Activated CD4-positive, alpha-beta T cell treated with anti-CD3 and anti-CD28 coated beads for 24 hours (primary cell): Measurements from ENCODE around the gene BDKRB2.

ENCODE experiments used
- DNase-seq, 2 donors: peaks; one replicate each; pipeline ENCODE4 v3.0.0-alpha.2; 2020; ENCODE audit warnings: low read depth in 2 of 2

Gene BDKRB2

GRCh38 chr14:96176811-96177211 lies 27.8 kb upstream of the BDKRB2 start:
- no peak for DNase-seq

- no peak for DNase-seq
Measured at GRCh38 chr14:96177766-96178375, 26.8 kb upstream of the BDKRB2 start.

- DNase-seq, result no peak
Measured at GRCh38 chr14:96178461-96179321, 25.9 kb upstream of the BDKRB2 start.

DNA sequence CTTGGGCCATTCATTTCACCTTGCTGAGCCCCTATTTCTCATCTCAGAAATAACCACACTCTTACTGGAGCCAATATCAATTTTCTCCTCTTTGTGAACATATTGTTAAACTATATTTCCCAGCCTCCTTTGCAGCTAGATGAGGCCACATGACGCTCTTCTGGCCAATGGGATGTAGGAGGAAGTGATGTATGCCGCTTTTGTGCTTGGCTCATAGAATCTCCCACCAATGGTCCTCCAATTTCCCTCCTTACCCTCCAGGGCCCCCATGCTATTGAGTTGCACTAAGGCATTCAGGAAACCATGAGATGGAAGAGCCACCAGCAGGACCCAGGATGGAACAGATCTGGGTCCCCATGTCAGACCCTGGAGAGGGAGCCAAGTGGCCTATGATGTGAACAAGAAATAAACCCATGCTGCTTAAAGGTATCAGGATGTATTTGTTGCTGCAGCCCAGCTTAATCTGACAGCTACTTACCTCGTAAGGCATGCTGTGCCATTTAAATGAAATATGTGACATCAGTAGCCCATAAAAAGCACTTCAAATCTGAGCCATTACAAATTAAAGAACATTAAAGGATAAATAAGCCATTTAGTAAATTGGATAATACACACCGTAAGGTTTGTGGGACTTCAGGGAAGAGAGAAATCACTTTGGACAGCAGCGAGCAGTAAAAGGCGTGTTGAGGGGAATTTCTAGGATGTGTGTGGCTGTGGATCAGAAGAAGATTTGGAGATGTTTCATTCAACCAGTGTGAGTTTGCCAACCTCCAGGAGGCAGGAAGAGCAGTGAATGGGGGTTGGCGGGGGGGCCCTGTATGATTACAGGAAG lies 24.4 kb upstream of the BDKRB2 start:
- DNase-seq, result no peak

GRCh38 chr14:96181186-96182056 lies 23.2 kb upstream of the BDKRB2 start:
- no peak for DNase-seq

DNA sequence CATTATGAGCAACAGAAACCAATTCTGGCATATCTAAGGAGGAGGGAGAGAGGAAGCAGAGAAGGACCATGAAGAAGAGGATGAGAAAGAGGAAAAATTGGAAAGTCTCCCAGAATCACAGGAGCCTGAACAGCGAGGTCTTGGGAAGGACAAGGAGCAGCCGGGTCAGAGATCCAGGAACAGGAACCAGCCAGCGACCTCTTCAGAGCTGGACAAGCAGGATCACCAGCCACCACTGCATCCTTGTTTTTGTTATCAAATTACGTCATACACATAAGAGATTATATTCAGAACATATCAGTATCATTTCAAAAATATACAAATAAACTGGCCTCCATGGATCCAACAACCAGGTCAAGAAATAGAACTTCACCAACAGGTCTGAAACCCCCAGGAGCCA lies 22.1 kb upstream of the BDKRB2 start:
- DNase-seq, result no peak

DNA sequence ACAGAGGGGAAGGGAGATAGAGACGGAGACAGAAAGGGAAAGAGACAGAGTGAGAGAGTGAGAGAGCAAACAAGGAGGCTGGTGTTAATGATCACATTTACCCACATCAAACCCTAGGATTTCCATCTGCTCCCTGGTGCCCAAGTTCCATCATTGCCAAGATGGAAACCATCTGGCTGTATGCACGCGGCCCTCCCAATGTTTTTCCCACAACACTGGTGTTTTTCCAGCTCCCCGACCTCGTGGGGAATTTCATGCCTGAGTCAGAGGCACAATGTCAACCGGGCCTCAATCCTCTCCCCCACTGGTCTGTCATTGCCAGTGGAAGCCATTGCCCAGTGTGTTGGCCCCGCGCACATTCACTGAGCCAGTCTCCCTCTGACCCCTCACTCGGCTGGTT lies 19.9 kb upstream of the BDKRB2 start:
- DNase-seq, result no peak

DNA sequence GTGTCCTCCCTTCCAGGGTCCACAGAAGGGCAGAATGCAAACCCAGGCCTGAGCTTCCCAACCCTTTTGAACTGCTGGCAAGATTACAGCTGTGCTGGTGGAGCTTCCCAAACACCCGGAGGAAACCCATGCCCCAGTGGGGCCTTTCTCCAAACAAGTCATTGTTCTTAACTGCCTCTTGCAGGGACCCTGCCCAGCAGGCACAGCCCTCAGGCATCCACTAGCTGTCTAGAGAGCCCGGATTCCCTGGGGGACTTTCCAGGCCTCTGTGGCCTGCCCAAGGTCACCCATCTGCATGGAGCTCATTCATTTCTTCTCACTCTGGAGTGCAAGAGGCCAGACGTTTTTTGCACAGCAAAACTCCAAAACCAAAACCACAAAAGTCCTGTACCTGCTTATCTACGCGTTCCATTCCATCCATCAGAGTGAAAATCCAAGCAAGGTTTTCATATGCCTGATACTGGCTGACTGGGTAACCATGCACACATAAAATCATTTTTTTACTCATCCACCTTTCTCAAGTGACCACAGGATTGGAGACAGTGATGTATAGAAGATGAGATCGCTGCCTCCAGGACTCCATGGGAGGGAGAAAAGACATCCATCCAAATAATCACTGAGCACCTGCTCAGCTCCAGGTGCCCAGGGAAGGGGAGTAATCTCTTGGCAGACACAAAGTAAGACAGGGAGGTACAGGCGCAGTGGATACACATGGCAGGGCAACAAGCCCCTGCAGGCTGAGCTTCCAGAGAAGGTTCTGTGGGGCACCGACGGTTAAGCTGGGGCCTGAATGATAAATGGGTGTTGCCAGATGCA lies 17.2 kb upstream of the BDKRB2 start:
- no peak for DNase-seq

DNA sequence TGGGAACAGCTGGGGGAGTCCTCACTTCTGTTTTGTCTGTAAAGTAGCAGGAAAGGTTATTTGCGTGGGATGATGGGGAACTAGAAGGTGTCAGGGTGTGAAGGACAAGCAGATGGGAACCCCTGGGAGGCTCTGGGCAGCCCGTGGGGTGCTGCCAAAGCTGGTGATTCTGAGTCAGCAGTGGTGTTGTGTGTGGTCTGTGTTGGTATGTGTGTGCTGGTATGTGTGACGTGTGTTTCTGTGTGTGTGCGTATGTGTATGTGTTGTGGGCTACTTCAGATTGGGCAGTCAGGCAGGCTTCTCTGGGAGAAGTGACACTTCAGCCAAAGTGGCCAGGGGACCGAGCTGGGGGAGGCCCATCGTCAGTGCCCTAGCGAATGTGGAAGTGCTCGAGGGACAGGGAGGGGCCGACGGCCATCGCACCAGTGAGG lies 15.3 kb upstream of the BDKRB2 start:
- no peak for DNase-seq

GRCh38 chr14:96191353-96191752 lies 13.3 kb upstream of the BDKRB2 start:
- DNase-seq, result no peak

GRCh38 chr14:96191841-96192462 lies 12.7 kb upstream of the BDKRB2 start:
- no peak for DNase-seq

DNA sequence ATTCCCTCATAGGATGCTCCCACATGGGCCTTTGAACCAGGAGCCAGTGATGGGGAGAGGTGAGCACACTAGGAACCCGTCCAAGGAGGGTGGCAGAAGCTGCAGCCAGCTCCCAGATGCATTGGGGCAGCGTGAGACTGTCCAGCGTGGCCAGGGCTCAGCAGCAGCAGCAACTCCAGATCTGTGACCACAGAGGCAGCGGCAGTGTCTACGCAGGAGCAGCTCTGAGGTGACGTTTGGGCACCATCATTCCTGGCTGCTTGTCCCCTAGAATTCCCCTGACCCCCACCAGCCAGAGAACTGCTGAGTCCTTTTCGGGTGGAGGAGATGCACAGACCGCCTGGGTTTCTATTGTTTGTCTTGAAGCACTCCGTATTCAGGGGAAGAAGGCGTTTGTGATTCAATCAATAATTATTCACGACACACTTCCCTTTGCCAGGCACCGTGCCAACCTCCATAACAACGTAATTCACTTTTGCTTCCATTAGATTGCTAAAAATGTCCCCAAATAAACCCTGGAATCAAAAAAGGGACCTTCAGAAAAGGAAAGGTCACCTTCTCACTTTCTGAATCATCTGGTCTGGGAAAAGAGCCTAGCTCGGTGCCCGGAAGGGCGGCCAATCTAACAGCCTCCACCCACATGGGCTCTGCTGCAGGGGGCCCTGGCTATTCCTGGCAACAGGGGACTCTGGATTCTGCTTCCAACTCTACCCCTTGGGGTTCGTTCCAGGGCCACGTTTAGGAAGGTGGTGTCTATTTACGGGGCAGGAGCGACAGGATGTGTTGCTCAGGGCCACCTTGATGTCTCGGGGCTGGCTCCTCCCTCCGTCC lies 11.4 kb upstream of the BDKRB2 start:
- no peak for DNase-seq

DNA sequence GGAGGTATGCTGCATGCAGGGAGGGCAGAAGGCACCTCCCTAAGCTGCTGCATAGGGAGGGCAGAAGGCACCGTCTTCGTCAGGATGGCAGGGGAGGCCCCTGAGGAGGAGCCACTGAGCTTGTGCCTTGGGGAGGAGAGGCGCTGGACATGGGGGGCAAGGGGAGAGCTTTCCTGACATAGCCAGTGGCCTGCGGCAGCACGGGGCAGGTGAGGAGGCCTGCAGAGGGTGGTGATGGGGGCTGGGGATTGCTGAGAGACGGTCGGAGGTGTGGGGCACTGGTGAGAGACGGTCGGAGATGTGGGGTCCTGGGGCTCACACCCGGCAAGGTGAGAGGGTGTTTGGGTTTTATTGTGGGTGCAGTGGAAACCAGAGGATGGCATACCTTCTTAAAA lies 10.4 kb upstream of the BDKRB2 start:
- DNase-seq, result no peak

DNA sequence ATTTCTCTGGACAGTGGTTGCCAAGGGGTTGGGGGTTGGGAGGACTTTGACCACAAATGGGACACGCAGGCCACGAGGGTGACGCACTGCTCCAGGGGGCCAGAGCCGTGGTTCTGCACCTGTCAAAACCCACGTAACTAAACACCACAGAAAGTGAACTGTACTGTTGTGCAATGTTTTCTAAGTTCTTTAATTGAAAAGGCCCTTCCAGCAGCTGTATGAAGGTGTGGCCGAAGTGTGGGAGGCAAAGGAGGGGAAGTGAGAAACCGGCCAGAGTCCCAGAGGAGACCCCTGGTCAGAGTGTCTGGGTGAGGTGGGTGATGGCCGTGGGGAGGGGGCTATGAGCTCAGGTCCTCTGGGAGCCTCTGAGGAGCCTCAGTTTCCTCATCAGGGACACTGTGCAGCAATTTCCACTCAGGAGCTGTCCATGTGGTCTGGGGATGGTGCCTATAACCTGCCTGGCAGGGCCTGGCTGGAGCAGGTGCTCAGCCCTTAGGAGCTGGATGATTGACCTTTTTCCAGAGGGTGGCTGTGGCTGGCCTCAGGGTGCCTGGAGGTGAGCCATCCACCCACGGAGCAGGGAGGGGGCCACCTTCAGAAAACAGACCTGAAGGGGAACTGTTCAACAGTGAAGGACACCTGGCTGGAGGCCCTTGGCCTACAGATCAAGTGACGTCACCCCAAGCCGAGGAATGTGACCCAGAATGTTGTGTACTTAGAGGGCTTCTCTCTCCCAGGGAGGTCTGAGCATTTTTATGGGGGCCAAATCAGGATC lies 9.8 kb upstream of the BDKRB2 start:
- no peak for DNase-seq

- DNase-seq, result no peak
Measured at GRCh38 chr14:96195441-96196081, 9.1 kb upstream of the BDKRB2 start.

DNA sequence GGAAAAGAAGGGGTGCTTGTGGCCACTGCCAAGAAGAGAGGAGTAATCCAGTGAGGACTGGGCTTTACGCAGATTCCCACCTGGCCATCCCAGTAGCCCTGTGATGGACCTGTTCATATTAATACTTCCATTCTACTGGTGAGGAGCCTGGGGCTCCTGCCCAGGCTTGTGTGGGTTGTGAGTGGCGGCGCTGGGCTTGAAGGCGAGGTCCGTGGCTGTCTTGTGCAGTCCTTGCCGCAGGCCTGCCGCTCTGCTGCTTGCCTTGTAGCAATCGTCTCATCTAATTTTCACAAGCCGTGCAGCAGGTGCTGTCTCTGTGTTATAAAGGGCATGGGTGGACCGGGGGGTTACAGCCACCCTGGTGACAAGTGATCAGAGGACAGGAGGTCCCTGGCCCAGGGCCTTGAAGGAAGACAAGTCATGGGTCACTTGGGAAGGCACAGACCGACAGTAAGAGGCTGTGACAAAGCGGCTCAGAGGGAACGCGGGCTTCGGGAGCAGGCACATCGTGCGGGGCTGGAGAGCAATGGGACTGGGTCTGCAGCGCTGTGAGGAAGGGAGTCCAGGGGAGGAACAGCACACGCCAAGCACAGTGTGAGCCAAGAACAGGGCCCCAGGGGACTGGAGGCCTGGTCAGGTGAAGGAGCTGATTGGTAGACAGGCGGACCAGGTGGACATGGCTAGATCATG lies 7.3 kb upstream of the BDKRB2 start:
- DNase-seq, result no peak

GRCh38 chr14:96197969-96198368 lies 6.7 kb upstream of the BDKRB2 start:
- no peak for DNase-seq
